Gastrocnemius medialis (tissue), 4 donors: ENCODE data around the gene C4BPA.

Experiments used
- POLR2A ChIP-seq, 2 donors: fragments of 450-650 bp; IDR thresholded peaks; one replicate each; pipeline ENCODE4 v1.6.1; 2017; ENCODE audit warnings: antibody characterized with exemption in 2 of 2, mild to moderate bottlenecking in 2 of 2, moderate library complexity in 2 of 2
- TF ChIP-seq, protein P1 (sequence below), 5 experiments: fragments of 450-650 bp in 3 of 5; fragments of 200-600 bp in 2 of 5; sonication (generic) in 2 of 5; IDR thresholded peaks in 4 of 5; conservative IDR thresholded peaks in 1 of 5; 1 replicate in 4 of 5; 2 replicates in 1 of 5; pipeline ENCODE4 v1.5.1; 2016 to 2019; ENCODE audit warnings: antibody characterized with exemption in 5 of 5, mild to moderate bottlenecking in 3 of 5, moderate library complexity in 3 of 5

DNA sequence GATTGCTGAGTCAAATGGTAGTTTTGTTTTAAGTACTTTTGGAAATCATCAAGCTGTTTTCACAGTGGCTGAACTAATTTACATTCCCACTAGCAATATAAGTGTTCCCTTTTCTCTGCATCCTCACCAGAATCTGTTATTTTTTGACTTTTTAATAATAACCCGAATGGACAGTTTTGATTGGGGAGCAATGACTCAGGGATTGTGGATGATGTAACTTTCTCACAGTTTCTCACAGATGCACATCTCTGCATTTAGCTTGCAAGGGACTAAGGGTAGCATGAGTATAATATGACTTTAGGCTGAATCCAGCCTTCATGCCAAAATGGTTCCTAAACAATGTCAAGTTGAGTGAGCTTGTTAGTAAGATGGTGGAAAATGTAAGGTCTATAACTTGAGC lies 90.2 kb downstream of the C4BPA start:
- TF ChIP-seq, protein P1, sequence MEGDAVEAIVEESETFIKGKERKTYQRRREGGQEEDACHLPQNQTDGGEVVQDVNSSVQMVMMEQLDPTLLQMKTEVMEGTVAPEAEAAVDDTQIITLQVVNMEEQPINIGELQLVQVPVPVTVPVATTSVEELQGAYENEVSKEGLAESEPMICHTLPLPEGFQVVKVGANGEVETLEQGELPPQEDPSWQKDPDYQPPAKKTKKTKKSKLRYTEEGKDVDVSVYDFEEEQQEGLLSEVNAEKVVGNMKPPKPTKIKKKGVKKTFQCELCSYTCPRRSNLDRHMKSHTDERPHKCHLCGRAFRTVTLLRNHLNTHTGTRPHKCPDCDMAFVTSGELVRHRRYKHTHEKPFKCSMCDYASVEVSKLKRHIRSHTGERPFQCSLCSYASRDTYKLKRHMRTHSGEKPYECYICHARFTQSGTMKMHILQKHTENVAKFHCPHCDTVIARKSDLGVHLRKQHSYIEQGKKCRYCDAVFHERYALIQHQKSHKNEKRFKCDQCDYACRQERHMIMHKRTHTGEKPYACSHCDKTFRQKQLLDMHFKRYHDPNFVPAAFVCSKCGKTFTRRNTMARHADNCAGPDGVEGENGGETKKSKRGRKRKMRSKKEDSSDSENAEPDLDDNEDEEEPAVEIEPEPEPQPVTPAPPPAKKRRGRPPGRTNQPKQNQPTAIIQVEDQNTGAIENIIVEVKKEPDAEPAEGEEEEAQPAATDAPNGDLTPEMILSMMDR (IDR thresholded peaks at IDR 0.05 in 4 of 5, conservative IDR thresholded peaks at IDR 0.05 in 1 of 5): no peak
- no peak for TF ChIP-seq POLR2A (IDR thresholded peaks at IDR 0.05)
